PC-9 (cell line): ENCODE measurements around the gene E2F4. TPM values are rescaled to one million over a fixed set of nuclear protein-coding genes. Genes with fewer than 3 reads are reported as not detected.
A peak's percentile ranks its signal among the peaks of the same experiment; 100 is the strongest.

Source experiments
- BruUV-seq: library from RNA; stranded (reverse); fragments of 400-500 nt; replicated peaks from 2 replicates; lab custom pipeline; 2021; lab: Mats Ljungman, UMichigan
- CTCF ChIA-PET: fragments of 300-600 bp; sonication (Branson Sonifier 250); formaldehyde crosslinking; loops from one replicate; lab custom pipeline; 2022; ENCODE audit warnings: antibody characterized with exemption; lab: Charles Lee
- POLR2A ChIA-PET: fragments of 300-600 bp; sonication (Branson Sonifier 250); formaldehyde crosslinking; loops from one replicate; lab custom pipeline; 2022; ENCODE audit warnings: antibody characterized with exemption; ENCODE audit not compliant: unreplicated experiment; lab: Charles Lee
- DNase-seq, 2 experiments: peaks; one replicate each; pipeline versions ENCODE4 v3.0.0 to v3.0.0-alpha.2; 2015 to 2022; ENCODE audit warnings: mixed read lengths in 1 of 2
- H2AFZ ChIP-seq: fragments of 200-600 bp; sonication (generic); 2 replicates; pipeline ENCODE4 v1.8.1; 2017; ENCODE audit warnings: antibody characterized with exemption
- H3F3A ChIP-seq: fragments of 200-600 bp; sonication (generic); 2 replicates; pipeline ENCODE4 v1.8.1; 2017; ENCODE audit warnings: antibody characterized with exemption, mild to moderate bottlenecking, low read depth; ENCODE audit not compliant: insufficient read depth
- H3K27ac ChIP-seq: fragments of 200-600 bp; sonication (generic); 2 replicates; pipeline ENCODE4 v1.6.1; 2016; ENCODE audit warnings: mixed run types
- H3K27me3 ChIP-seq: fragments of 200-600 bp; sonication (generic); 2 replicates; pipeline ENCODE4 v1.6.1; 2016; ENCODE audit warnings: low read depth, mixed run types; ENCODE audit not compliant: insufficient read depth
- H3K36me3 ChIP-seq: fragments of 200-600 bp; sonication (generic); 2 replicates; pipeline ENCODE4 v1.6.1; 2016; ENCODE audit warnings: low read depth, mixed run types
- H3K4me1 ChIP-seq: fragments of 200-600 bp; sonication (generic); replicated peaks from 2 replicates; pipeline ENCODE4 v1.6.1; 2016; ENCODE audit warnings: mixed run types; ENCODE audit not compliant: insufficient read depth
- H3K4me2 ChIP-seq: fragments of 200-600 bp; sonication (generic); 2 replicates; pipeline ENCODE4 v1.6.1; 2017; ENCODE audit warnings: mixed run types
- H3K4me3 ChIP-seq: fragments of 200-600 bp; sonication (generic); 2 replicates; pipeline ENCODE4 v1.6.1; 2016; ENCODE audit warnings: mixed run types
- H3K79me2 ChIP-seq: fragments of 200-600 bp; sonication (generic); 2 replicates; pipeline ENCODE4 v1.6.1; 2017; ENCODE audit warnings: low read depth, mixed run types
- H3K9me2 ChIP-seq: fragments of 200-600 bp; sonication (generic); 2 replicates; pipeline ENCODE4 v1.8.1; 2017; ENCODE audit warnings: mild to moderate bottlenecking; ENCODE audit not compliant: insufficient read depth
- H3K9me3 ChIP-seq: fragments of 200-600 bp; sonication (generic); 2 replicates; pipeline ENCODE4 v1.8.1; 2016; ENCODE audit warnings: low read depth; ENCODE audit not compliant: insufficient read depth
- H4K20me1 ChIP-seq: fragments of 200-600 bp; sonication (generic); 2 replicates; pipeline ENCODE4 v1.8.1; 2017; ENCODE audit not compliant: insufficient read depth
- CTCF ChIP-seq: fragments of 200-600 bp; sonication (generic); conservative IDR thresholded peaks from 2 replicates; pipeline ENCODE4 v1.6.1; 2017; ENCODE audit warnings: mixed run types, antibody characterized with exemption, mild to moderate bottlenecking, moderate library complexity
- EZH2 ChIP-seq: fragments of 200-600 bp; sonication (generic); IDR thresholded peaks from 2 replicates; pipeline ENCODE4 v1.8.0; 2017; ENCODE audit warnings: antibody characterized with exemption, low read depth
- intact Hi-C: fragments of 100-400 bp; cut with micrococcal nuclease; formaldehyde crosslinking; loops from one replicate; pipeline ENCODE4 v1.10.0; 2022; ENCODE audit not compliant: unreplicated experiment
- total RNA-seq: library from RNA; stranded (reverse); gene quantifications from 2 replicates; pipeline ENCODE4 v1.2.3, GENCODE V29; 2021

E2F4 gene
- total RNA-seq, 1 experiment from 2014 or later, result 78.4 TPM

GRCh38 chr16:67188323-67188722 is 3.6 kb upstream of the E2F4 start:
- no TSS peak for BruUV-seq
- no peak for TF ChIP-seq EZH2
- TF ChIP-seq CTCF, result no peak
- H3K27me3 ChIP-seq, result no peaks in the 10 kb centered on the region
- intact Hi-C loops, result no loop called here
- peaks cover 16% of the 10 kb centered on the region; the same call in 1 of the 2 replicates for H3F3A ChIP-seq
- H3K9me3 ChIP-seq, result no peaks in the 10 kb centered on the region
- CTCF ChIA-PET, result no interaction called here
- no peak overlapping the region for H3K4me2 ChIP-seq
- peaks cover 13% of the 10 kb centered on the region for H3K79me2 ChIP-seq
- H2AFZ ChIP-seq, result no peak overlapping the region
- peaks cover 2% of the 10 kb centered on the region; the same call in 1 of the 2 replicates for H4K20me1 ChIP-seq
- no peaks in the 10 kb centered on the region for H3K9me2 ChIP-seq
- POLR2A ChIA-PET, result no interaction called here
- DNase-seq, result peak in 1 of 2 experiments; percentile 20
- peaks cover 36% of the 10 kb centered on the region for H3K4me1 ChIP-seq
- H3K27ac ChIP-seq, result no peak overlapping the region
- no peak overlapping the region for H3K4me3 ChIP-seq
- H3K36me3 ChIP-seq, result no peaks in the 10 kb centered on the region

GRCh38 chr16:67188798-67189197 is 3.2 kb upstream of the E2F4 start:
- POLR2A ChIA-PET, result no interaction called here
- no peak overlapping the region for H3K4me2 ChIP-seq
- H3K4me3 ChIP-seq, result no peak overlapping the region
- no peaks in the 10 kb centered on the region for H3K36me3 ChIP-seq
- peaks cover 18% of the 10 kb centered on the region for H3K79me2 ChIP-seq
- peak in 1 of 2 experiments; percentile 27 for DNase-seq
- H3K27me3 ChIP-seq, result no peaks in the 10 kb centered on the region
- CTCF ChIA-PET, result no interaction called here
- no peak overlapping the region for H2AFZ ChIP-seq
- H3K4me1 ChIP-seq, result peaks cover 41% of the 10 kb centered on the region
- H3K27ac ChIP-seq, result no peak overlapping the region
- peaks cover 6% of the 10 kb centered on the region; the same call in 1 of the 2 replicates for H4K20me1 ChIP-seq
- no peaks in the 10 kb centered on the region for H3K9me3 ChIP-seq
- H3K9me2 ChIP-seq, result no peaks in the 10 kb centered on the region
- BruUV-seq, result no TSS peak
- intact Hi-C loops, result no loop called here
- no peak for TF ChIP-seq EZH2
- no peak for TF ChIP-seq CTCF
- peaks cover 20% of the 10 kb centered on the region; the same call in 1 of the 2 replicates for H3F3A ChIP-seq

DNA sequence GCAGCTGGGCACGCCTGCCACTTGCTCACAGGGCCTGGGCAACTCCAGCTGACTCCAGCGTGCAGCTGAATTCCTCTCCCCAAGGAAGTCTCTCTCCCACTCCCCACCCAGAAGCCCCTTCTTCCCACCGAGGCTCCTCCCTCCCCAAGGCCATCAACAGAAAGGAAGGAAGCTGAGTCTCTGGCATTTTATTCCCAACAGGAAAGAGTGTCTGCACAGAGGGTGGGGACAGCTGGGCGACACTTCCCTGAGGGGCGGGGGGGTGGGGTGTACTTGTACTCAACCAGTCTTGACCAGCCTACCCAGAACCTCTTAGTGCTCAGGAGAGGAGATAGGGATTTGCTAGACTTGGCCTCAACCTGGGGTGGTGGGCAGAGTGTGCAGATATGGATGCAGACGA is 1.9 kb upstream of the E2F4 start, which contains the start of gene EXOC3L1:
Gene EXOC3L1 (minus strand): TSS at position 96 of the 400 bp plus-strand sequence. CDS start 460 bp downstream, outside the sequence.
- Histone ChIP-seq H3K9me3 (no peaks in the 10 kb centered on the region), H3K36me3 (0 out of 2 replicates have a peak, but pooled peaks cover 10% of the 10 kb centered on the region), H3K9me2 (no peaks in the 10 kb centered on the region), H4K20me1 (peaks cover 9% of the 10 kb centered on the region), H3K27me3 (no peaks in the 10 kb centered on the region), H3K4me2 (no peak within 1 kb of the TSS), H3K79me2 (peaks cover 30% of the 10 kb centered on the region), H3F3A (peaks cover 28% of the 10 kb centered on the region), H3K27ac (no peak within 1 kb of the TSS), H3K4me1 (peaks cover 40% of the 10 kb centered on the region), H2AFZ (no peak within 1 kb of the TSS), H3K4me3 (no peak within 1 kb of the TSS)
- no peak for TF ChIP-seq CTCF
- TF ChIP-seq EZH2, result no peak
- BruUV-seq, result no TSS peak
- no peak for DNase-seq
- intact Hi-C loops, result loop anchor here (10.0 kb wide), 2 partner anchors 205 to 275 kb away; partner anchors contain the start of gene TPPP3
- ChIA-PET CTCF (no interaction called here), POLR2A (interaction anchor here (0.5 kb wide), 1 partner anchor 18 kb away, joined by 3 read pairs; no protein-coding TSS in a partner anchor)
